ENCODE measurements around the gene CACNB2. TPM values are rescaled to one million over a fixed set of nuclear protein-coding genes. Genes with fewer than 3 reads are reported as not detected.

The CACNB2 gene
- total and polyA plus RNA-seq, 2 donors (not counting 3 experiments of a cell fraction or from before 2014, with no cell fraction given) = not detected

DNA sequence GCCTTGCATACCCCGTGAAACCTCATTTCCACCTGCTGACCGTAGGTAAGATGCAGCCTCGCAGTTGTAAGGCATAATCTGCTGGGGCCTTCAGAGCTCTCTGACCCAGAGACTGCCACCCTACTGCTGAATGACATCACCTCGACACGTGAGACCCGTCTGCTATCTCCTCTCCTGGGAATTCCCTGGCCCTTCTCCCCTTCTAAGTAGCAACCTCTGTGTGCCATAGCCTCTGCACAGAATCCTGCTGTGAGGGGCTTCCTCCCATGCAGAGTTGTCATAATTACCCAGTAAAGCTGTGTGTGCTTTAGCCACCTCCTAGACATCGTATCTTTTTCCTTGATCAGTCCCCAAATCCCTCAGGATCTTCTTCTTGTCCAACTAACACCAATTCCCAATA, 106.7 kb downstream of the CACNB2 start:
- FAIRE-seq = no peak
- dilution Hi-C loops (cut with MboI; ENCODE audit: extremely low pct_ligation_motif_present, low sequenced_read_pairs) = no loop called here

DNA sequence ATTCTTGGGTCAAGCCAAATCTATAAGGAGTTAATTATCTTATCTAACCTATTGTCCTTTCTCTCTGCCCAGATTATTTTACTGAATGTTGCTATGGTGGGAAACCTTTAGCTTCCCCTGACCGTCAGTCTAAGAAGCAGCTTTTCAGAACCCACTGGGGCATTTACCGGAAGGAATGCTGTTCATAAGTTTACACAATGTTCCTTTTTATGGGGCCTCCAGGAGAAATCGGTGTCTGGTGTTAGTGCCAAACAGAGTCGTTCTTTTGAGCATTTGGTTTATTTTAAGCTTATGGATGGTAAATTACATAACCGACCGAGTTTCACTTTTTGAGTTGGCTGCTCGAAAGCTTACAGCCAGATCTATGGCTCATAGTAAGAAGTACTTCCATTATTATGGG, 111.9 kb downstream of the CACNB2 start:
- H3K9me3 ChIP-seq (replicated peaks; ENCODE audit: control insufficient read depth, insufficient read depth, low read length) = no peaks in the 10 kb centered on the region
- H4K20me1 ChIP-seq (replicated peaks; ENCODE audit: control insufficient read depth, extremely low read depth, insufficient read depth, low read length) = no peaks in the 10 kb centered on the region
- H3K27ac ChIP-seq (ENCODE audit: insufficient read depth, low read depth, low read length) = no peak overlapping the region
- intact Hi-C loops (cut with micrococcal nuclease) = no loop called here
- no peak overlapping the region for H3K9ac ChIP-seq (replicated peaks; ENCODE audit: extremely low read depth, insufficient read depth, low read length)
- no peak overlapping the region for H3K4me3 ChIP-seq (replicated peaks in 1 of 3; ENCODE audit: insufficient read depth in 1 of 3, low read depth in 1 of 3, low read length in 3 of 3)
- FAIRE-seq (no peak), DNase-seq (ENCODE audit: low read depth, low spot score) (no peak)
- H3K79me2 ChIP-seq (ENCODE audit: control insufficient read depth, insufficient read depth, low read length) = no peaks in the 10 kb centered on the region
- ChIA-PET POLR2A (no interaction called here), CTCF (no interaction called here)
- no peaks in the 10 kb centered on the region for H3K4me1 ChIP-seq (ENCODE audit: control insufficient read depth, extremely low read depth, insufficient read depth, low read length)
- H3K4me2 ChIP-seq (ENCODE audit: insufficient read depth, low read length) = no peak overlapping the region
- no peak for TF ChIP-seq FOS (IDR thresholded peaks at IDR 0.05; ENCODE audit: borderline replicate concordance, insufficient read depth, low read length)
- TF ChIP-seq MYC (IDR thresholded peaks at IDR 0.05; ENCODE audit: low read depth, low read length) = no peak
- TF ChIP-seq, protein P1, sequence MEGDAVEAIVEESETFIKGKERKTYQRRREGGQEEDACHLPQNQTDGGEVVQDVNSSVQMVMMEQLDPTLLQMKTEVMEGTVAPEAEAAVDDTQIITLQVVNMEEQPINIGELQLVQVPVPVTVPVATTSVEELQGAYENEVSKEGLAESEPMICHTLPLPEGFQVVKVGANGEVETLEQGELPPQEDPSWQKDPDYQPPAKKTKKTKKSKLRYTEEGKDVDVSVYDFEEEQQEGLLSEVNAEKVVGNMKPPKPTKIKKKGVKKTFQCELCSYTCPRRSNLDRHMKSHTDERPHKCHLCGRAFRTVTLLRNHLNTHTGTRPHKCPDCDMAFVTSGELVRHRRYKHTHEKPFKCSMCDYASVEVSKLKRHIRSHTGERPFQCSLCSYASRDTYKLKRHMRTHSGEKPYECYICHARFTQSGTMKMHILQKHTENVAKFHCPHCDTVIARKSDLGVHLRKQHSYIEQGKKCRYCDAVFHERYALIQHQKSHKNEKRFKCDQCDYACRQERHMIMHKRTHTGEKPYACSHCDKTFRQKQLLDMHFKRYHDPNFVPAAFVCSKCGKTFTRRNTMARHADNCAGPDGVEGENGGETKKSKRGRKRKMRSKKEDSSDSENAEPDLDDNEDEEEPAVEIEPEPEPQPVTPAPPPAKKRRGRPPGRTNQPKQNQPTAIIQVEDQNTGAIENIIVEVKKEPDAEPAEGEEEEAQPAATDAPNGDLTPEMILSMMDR (IDR thresholded peaks at IDR 0.05; ENCODE audit: extremely low read depth in 1 of 2, insufficient read depth in 1 of 2, low read depth in 1 of 2, low read length in 2 of 2) = no peak
- no peak for TF ChIP-seq EZH2 (IDR thresholded peaks at IDR 0.05; ENCODE audit: borderline replicate concordance, low read depth, low read length, severe bottlenecking)
- no peak for TF ChIP-seq MAX (IDR thresholded peaks at IDR 0.05; ENCODE audit: insufficient read depth, insufficient read length)
- TF ChIP-seq POLR2A (IDR thresholded peaks at IDR 0.05; ENCODE audit: low read depth, low read length) = no peak
- no peak for TF ChIP-seq POLR2AphosphoS5 (IDR thresholded peaks at IDR 0.05; ENCODE audit: insufficient read depth, low read depth, low read length)
- no peak for TF ChIP-seq GATA2 (IDR thresholded peaks at IDR 0.05; ENCODE audit: insufficient read depth, insufficient read length, low read depth, low read length)
- no peak for TF ChIP-seq JUN (IDR thresholded peaks at IDR 0.05; ENCODE audit: borderline replicate concordance, insufficient read depth, insufficient read length, low read depth)
- dilution Hi-C loops (cut with MboI; ENCODE audit: extremely low pct_ligation_motif_present, low sequenced_read_pairs) = no loop called here
- no peak overlapping the region for H2AFZ ChIP-seq (ENCODE audit: low read depth, low read length)
- H3K9me1 ChIP-seq (replicated peaks; ENCODE audit: control insufficient read depth, extremely low read depth, insufficient read depth, low read length) = no peaks in the 10 kb centered on the region
- no peaks in the 10 kb centered on the region for H3K36me3 ChIP-seq (ENCODE audit: control insufficient read depth in 2 of 2, extremely low read depth in 1 of 2, insufficient read depth in 2 of 2, low read length in 2 of 2)
- H3K27me3 ChIP-seq (ENCODE audit: control insufficient read depth in 2 of 2, insufficient read depth in 2 of 2, low read length in 2 of 2) = no peaks in the 10 kb centered on the region
- no TSS peak for BruUV-seq (replicated peaks)

More for the DNA sequence above, 106.7 kb downstream of the CACNB2 start:
- no peak overlapping the region for H3K9ac ChIP-seq (replicated peaks; ENCODE audit: extremely low read depth, insufficient read depth, low read length)
- BruUV-seq (replicated peaks) = no TSS peak
- CTCF ChIA-PET = no interaction called here
- DNase-seq (ENCODE audit: low read depth, low spot score) = no peak
- H3K27ac ChIP-seq (ENCODE audit: insufficient read depth, low read depth, low read length) = no peak overlapping the region
- no peaks in the 10 kb centered on the region for H3K4me1 ChIP-seq (ENCODE audit: control insufficient read depth, extremely low read depth, insufficient read depth, low read length)
- no peaks in the 10 kb centered on the region for H3K79me2 ChIP-seq (ENCODE audit: control insufficient read depth, insufficient read depth, low read length)
- H4K20me1 ChIP-seq (replicated peaks; ENCODE audit: control insufficient read depth, extremely low read depth, insufficient read depth, low read length) = no peaks in the 10 kb centered on the region
- no peak overlapping the region for H3K4me3 ChIP-seq (replicated peaks in 1 of 3; ENCODE audit: insufficient read depth in 1 of 3, low read depth in 1 of 3, low read length in 3 of 3)
- POLR2A ChIA-PET = no interaction called here
- intact Hi-C loops (cut with micrococcal nuclease) = no loop called here
- H3K36me3 ChIP-seq (ENCODE audit: control insufficient read depth in 2 of 2, extremely low read depth in 1 of 2, insufficient read depth in 2 of 2, low read length in 2 of 2) = no peaks in the 10 kb centered on the region
- no peak overlapping the region for H2AFZ ChIP-seq (ENCODE audit: low read depth, low read length)
- TF ChIP-seq GATA2 (IDR thresholded peaks at IDR 0.05; ENCODE audit: insufficient read depth, insufficient read length, low read depth, low read length) (no peak), EZH2 (IDR thresholded peaks at IDR 0.05; ENCODE audit: borderline replicate concordance, low read depth, low read length, severe bottlenecking) (no peak), FOS (IDR thresholded peaks at IDR 0.05; ENCODE audit: borderline replicate concordance, insufficient read depth, low read length) (no peak), POLR2AphosphoS5 (IDR thresholded peaks at IDR 0.05; ENCODE audit: insufficient read depth, low read depth, low read length) (no peak), JUN (IDR thresholded peaks at IDR 0.05; ENCODE audit: borderline replicate concordance, insufficient read depth, insufficient read length, low read depth) (no peak), POLR2A (IDR thresholded peaks at IDR 0.05; ENCODE audit: low read depth, low read length) (no peak), MYC (IDR thresholded peaks at IDR 0.05; ENCODE audit: low read depth, low read length) (no peak)
- TF ChIP-seq, protein P1 (IDR thresholded peaks at IDR 0.05; ENCODE audit: extremely low read depth in 1 of 2, insufficient read depth in 1 of 2, low read depth in 1 of 2, low read length in 2 of 2) = no peak
- no peaks in the 10 kb centered on the region for H3K27me3 ChIP-seq (ENCODE audit: control insufficient read depth in 2 of 2, insufficient read depth in 2 of 2, low read length in 2 of 2)
- no peak overlapping the region for H3K4me2 ChIP-seq (ENCODE audit: insufficient read depth, low read length)
- no peaks in the 10 kb centered on the region for H3K9me3 ChIP-seq (replicated peaks; ENCODE audit: control insufficient read depth, insufficient read depth, low read length)
- no peaks in the 10 kb centered on the region for H3K9me1 ChIP-seq (replicated peaks; ENCODE audit: control insufficient read depth, extremely low read depth, insufficient read depth, low read length)

Measured in endothelial cell of umbilical vein (primary cell).